ENCODE measurements around the gene YJEFN3. TPM values are rescaled to one million over a fixed set of nuclear protein-coding genes. Genes with fewer than 3 reads are reported as not detected.

Gene YJEFN3
- total RNA-seq, 1 donor from 2014 or later: 2.1 TPM

GRCh38 chr19:19502808-19503602, 25.7 kb upstream of the YJEFN3 start:
- no peak for DNase-seq (ENCODE audit: low read depth)
- TF ChIP-seq, protein P1, sequence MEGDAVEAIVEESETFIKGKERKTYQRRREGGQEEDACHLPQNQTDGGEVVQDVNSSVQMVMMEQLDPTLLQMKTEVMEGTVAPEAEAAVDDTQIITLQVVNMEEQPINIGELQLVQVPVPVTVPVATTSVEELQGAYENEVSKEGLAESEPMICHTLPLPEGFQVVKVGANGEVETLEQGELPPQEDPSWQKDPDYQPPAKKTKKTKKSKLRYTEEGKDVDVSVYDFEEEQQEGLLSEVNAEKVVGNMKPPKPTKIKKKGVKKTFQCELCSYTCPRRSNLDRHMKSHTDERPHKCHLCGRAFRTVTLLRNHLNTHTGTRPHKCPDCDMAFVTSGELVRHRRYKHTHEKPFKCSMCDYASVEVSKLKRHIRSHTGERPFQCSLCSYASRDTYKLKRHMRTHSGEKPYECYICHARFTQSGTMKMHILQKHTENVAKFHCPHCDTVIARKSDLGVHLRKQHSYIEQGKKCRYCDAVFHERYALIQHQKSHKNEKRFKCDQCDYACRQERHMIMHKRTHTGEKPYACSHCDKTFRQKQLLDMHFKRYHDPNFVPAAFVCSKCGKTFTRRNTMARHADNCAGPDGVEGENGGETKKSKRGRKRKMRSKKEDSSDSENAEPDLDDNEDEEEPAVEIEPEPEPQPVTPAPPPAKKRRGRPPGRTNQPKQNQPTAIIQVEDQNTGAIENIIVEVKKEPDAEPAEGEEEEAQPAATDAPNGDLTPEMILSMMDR (IDR thresholded peaks at IDR 0.05; ENCODE audit: insufficient read depth, low read length, poor library complexity, severe bottlenecking): no peak
- no peak overlapping the region for H3K4me3 ChIP-seq (ENCODE audit: low read depth, low read length)
- no peaks in the 10 kb centered on the region for H3K27me3 ChIP-seq (ENCODE audit: control insufficient read depth, insufficient read depth, low read length)
- no peaks in the 10 kb centered on the region for H3K36me3 ChIP-seq (ENCODE audit: control insufficient read depth, insufficient read depth, low read length)

- no peaks in the 10 kb centered on the region for H3K36me3 ChIP-seq (ENCODE audit: control insufficient read depth, insufficient read depth, low read length)
- no peaks in the 10 kb centered on the region for H3K27me3 ChIP-seq (ENCODE audit: control insufficient read depth, insufficient read depth, low read length)
- H3K4me3 ChIP-seq (ENCODE audit: low read depth, low read length): no peak overlapping the region
- DNase-seq (ENCODE audit: low read depth): no peak
- TF ChIP-seq, protein P1 (IDR thresholded peaks at IDR 0.05; ENCODE audit: insufficient read depth, low read length, poor library complexity, severe bottlenecking): no peak
These were observed 23.7 kb upstream of the YJEFN3 start for GRCh38 chr19:19504754-19505668.

- no peak overlapping the region for H3K4me3 ChIP-seq (ENCODE audit: low read depth, low read length)
- H3K36me3 ChIP-seq (ENCODE audit: control insufficient read depth, insufficient read depth, low read length): no peaks in the 10 kb centered on the region
- H3K27me3 ChIP-seq (ENCODE audit: control insufficient read depth, insufficient read depth, low read length): no peaks in the 10 kb centered on the region
- DNase-seq (ENCODE audit: low read depth): no peak
- TF ChIP-seq, protein P1 (IDR thresholded peaks at IDR 0.05; ENCODE audit: insufficient read depth, low read length, poor library complexity, severe bottlenecking): no peak
These were observed 22.9 kb upstream of the YJEFN3 start for GRCh38 chr19:19505669-19506326.

DNA sequence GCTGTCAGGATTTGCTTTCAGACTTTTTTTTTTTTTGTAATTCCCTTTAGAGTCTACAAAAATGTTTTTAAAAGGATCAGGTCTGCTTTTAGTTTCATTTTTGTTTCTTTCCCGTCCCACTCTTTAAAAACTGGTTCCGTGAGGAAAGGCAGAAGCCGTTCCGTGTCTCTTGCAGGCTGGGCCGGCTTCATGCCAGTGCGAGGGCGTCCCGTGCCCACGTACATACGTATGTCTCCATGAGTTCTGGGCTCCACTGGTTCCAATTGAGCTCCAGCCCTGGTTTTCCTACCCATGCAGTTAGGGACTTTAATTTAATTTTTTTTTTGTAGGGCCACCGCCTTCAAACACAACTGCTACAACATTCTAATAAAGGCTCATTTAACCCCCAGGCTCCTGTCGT, 22.1 kb upstream of the YJEFN3 start:
- Histone ChIP-seq H3K4me3 (ENCODE audit: low read depth, low read length) (no peak overlapping the region), H3K27me3 (ENCODE audit: control insufficient read depth, insufficient read depth, low read length) (no peaks in the 10 kb centered on the region), H3K36me3 (ENCODE audit: control insufficient read depth, insufficient read depth, low read length) (no peaks in the 10 kb centered on the region)
- no peak for DNase-seq (ENCODE audit: low read depth)
- TF ChIP-seq, protein P1 (IDR thresholded peaks at IDR 0.05; ENCODE audit: insufficient read depth, low read length, poor library complexity, severe bottlenecking): no peak

DNA sequence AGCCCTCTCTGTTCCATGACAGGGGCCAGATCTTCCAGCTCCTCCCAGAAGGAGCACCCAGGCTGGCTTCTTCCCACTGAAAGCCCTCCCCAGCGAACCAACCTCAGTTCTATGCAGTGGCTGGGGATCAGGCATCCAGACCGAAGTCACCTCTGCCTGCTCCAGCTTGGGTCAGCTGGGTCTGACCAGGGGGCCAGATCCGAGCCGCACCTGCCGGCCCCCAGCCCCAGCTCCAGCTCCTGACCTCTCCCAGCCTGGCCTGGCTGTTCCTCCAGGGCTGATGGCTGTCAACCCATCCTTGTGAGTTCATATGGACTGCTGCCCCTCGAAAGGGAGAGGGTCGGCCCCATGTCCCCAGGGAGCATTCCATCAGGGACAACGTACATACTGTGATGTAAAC, 21.4 kb upstream of the YJEFN3 start:
- no peaks in the 10 kb centered on the region for H3K36me3 ChIP-seq (ENCODE audit: control insufficient read depth, insufficient read depth, low read length)
- no peak for DNase-seq (ENCODE audit: low read depth)

More for the DNA sequence above, 21.4 kb upstream of the YJEFN3 start:
- no peaks in the 10 kb centered on the region for H3K27me3 ChIP-seq (ENCODE audit: control insufficient read depth, insufficient read depth, low read length)
- TF ChIP-seq, protein P1 (IDR thresholded peaks at IDR 0.05; ENCODE audit: insufficient read depth, low read length, poor library complexity, severe bottlenecking): no peak
- no peak overlapping the region for H3K4me3 ChIP-seq (ENCODE audit: low read depth, low read length)

All from kidney epithelial cell (primary cell).